Urinary bladder (tissue), 4 donors: Measurements from ENCODE around the gene SLC38A7. TPM values are rescaled to one million over a fixed set of nuclear protein-coding genes. Genes with fewer than 3 reads are reported as not detected.
"Not testable (repeated sequence)": the region's sequence is repeated elsewhere in the genome, so short reads cannot be mapped to it uniquely, and the experiment has no call there.

Source experiments
- DNase-seq: peaks from one replicate; pipeline ENCODE4 v3.0.0-alpha.2; 2015; ENCODE audit errors: extremely low spot score
- H3K27ac ChIP-seq: one replicate; pipeline ENCODE4 v1.5.1; 2013; ENCODE audit warnings: low read depth, mild to moderate bottlenecking, moderate library complexity
- H3K36me3 ChIP-seq: one replicate; pipeline ENCODE4 v1.6.1; 2013; ENCODE audit warnings: mild to moderate bottlenecking, moderate library complexity; ENCODE audit not compliant: insufficient read depth
- H3K4me1 ChIP-seq: one replicate; pipeline ENCODE4 v1.6.1; 2013; ENCODE audit warnings: mild to moderate bottlenecking, moderate library complexity; ENCODE audit not compliant: insufficient read depth
- H3K4me3 ChIP-seq: one replicate; pipeline ENCODE4 v1.5.1; 2013; ENCODE audit warnings: low read depth, low read length
- WGBS: extraction: QIAGEN DNeasy Blood & Tissue Kit; methylation state at CpG from one replicate; pipeline ENCODE4 v1.1.7; 2013; 5-methylcytosine and 5-hydroxymethylcytosine counted together
- polyA plus RNA-seq: library from polyadenylated mRNA; stranded (reverse); fragments of 200-250 nt; gene quantifications from one replicate; pipeline ENCODE4 v1.2.3, GENCODE V29; 2013
- total RNA-seq: library from RNA; depleted of rRNA; stranded (reverse); fragments of >200 nt; gene quantifications from one replicate; pipeline ENCODE4 v1.2.3, GENCODE V29; 2014
- donor health status: healthy with polysubstance abuse.
- donor health status: healthy.

Gene SLC38A7
- total and polyA plus RNA-seq, 2 donors: 7.7 to 13.8 TPM

GRCh38 chr16:58709333-58709732 is 24.8 kb upstream of the SLC38A7 start:
- H3K36me3 ChIP-seq: peaks cover 6% of the 10 kb centered on the region
- DNase-seq: no peak
- 95% methylated on average over 7 of the region's 7 CpGs for WGBS
- H3K4me3 ChIP-seq: no peak overlapping the region
- H3K27ac ChIP-seq: no peak overlapping the region
- H3K4me1 ChIP-seq: no peaks in the 10 kb centered on the region

- 69% methylated on average over 4 of the region's 4 CpGs for WGBS
- no peak for DNase-seq
- H3K4me3 ChIP-seq: no peak overlapping the region
- H3K27ac ChIP-seq: no peak overlapping the region
- no peaks in the 10 kb centered on the region for H3K4me1 ChIP-seq
- no peaks in the 10 kb centered on the region for H3K36me3 ChIP-seq
Measured at GRCh38 chr16:58699151-58699550, 14.6 kb upstream of the SLC38A7 start.

- WGBS: 69% methylated on average over 1 of the region's 1 CpG
- H3K4me1 ChIP-seq: no peaks in the 10 kb centered on the region
Measured at GRCh38 chr16:58695368-58695767, 10.8 kb upstream of the SLC38A7 start.

GRCh38 chr16:58692450-58692849 is 7.9 kb upstream of the SLC38A7 start:
- WGBS: 96% methylated on average over 1 of the region's 1 CpG
- Histone ChIP-seq H3K27ac (no peak overlapping the region), H3K4me1 (no peaks in the 10 kb centered on the region)

More at GRCh38 chr16:58695368-58695767, 10.8 kb upstream of the SLC38A7 start:
- DNase-seq: no peak
- H3K36me3 ChIP-seq: no peaks in the 10 kb centered on the region
- H3K27ac ChIP-seq: no peak overlapping the region
- H3K4me3 ChIP-seq: no peak overlapping the region

GRCh38 chr16:58686985-58687706 is 2.6 kb upstream of the SLC38A7 start:
- not testable (repeated sequence) for H3K36me3 ChIP-seq, H3K27ac ChIP-seq, H3K4me1 ChIP-seq, H3K4me3 ChIP-seq, DNase-seq
- 70% methylated on average over 8 of the region's 8 CpGs for WGBS

More at GRCh38 chr16:58692450-58692849, 7.9 kb upstream of the SLC38A7 start:
- H3K36me3 ChIP-seq: no peaks in the 10 kb centered on the region
- no peak overlapping the region for H3K4me3 ChIP-seq
- no peak for DNase-seq

- DNase-seq: no peak
- Histone ChIP-seq H3K4me3 (no peak overlapping the region), H3K4me1 (no peaks in the 10 kb centered on the region), H3K27ac (no peak overlapping the region), H3K36me3 (no peaks in the 10 kb centered on the region)
- 80% methylated on average over 6 of the region's 6 CpGs for WGBS
Measured at GRCh38 chr16:58685084-58685449, 497 bp upstream of the SLC38A7 start.

GRCh38 chr16:58684001-58684353 is 593 bp downstream of the SLC38A7 start:
- WGBS: 7% methylated on average over 3 of the region's 3 CpGs
- Histone ChIP-seq H3K36me3 (no peaks in the 10 kb centered on the region), H3K4me3 (peak overlapping the region; percentile 94), H3K4me1 (no peaks in the 10 kb centered on the region), H3K27ac (no peak overlapping the region)
- DNase-seq: no peak

GRCh38 chr16:58679763-58680162 is 4.8 kb downstream of the SLC38A7 start:
- H3K4me3 ChIP-seq: no peak overlapping the region
- H3K27ac ChIP-seq: no peak overlapping the region
- WGBS: 95% methylated on average over 16 of the region's 16 CpGs
- no peak for DNase-seq
- H3K36me3 ChIP-seq: no peaks in the 10 kb centered on the region
- H3K4me1 ChIP-seq: no peaks in the 10 kb centered on the region

GRCh38 chr16:58678716-58679115 is 5.9 kb downstream of the SLC38A7 start:
- no peaks in the 10 kb centered on the region for H3K4me1 ChIP-seq
- 68% methylated on average over 3 of the region's 3 CpGs for WGBS
- H3K4me3 ChIP-seq: no peak overlapping the region
- no peak overlapping the region for H3K27ac ChIP-seq
- H3K36me3 ChIP-seq: no peaks in the 10 kb centered on the region
- no peak for DNase-seq

- Histone ChIP-seq H3K4me1 (no peaks in the 10 kb centered on the region), H3K27ac (no peak overlapping the region), H3K36me3 (no peaks in the 10 kb centered on the region), H3K4me3 (no peak overlapping the region)
- no peak for DNase-seq
- WGBS: 97% methylated on average over 4 of the region's 4 CpGs
Measured at GRCh38 chr16:58678269-58678668, 6.3 kb downstream of the SLC38A7 start.

GRCh38 chr16:58670946-58671583 is 13.5 kb downstream of the SLC38A7 start:
- Histone ChIP-seq H3K36me3 (no peaks in the 10 kb centered on the region), H3K4me1 (no peaks in the 10 kb centered on the region), H3K27ac (no peak overlapping the region), H3K4me3 (no peak overlapping the region)
- WGBS: 96% methylated on average over 18 of the region's 18 CpGs
- no peak for DNase-seq

- no peak for DNase-seq
- no peaks in the 10 kb centered on the region for H3K36me3 ChIP-seq
- H3K4me1 ChIP-seq: no peaks in the 10 kb centered on the region
- no peak overlapping the region for H3K4me3 ChIP-seq
- H3K27ac ChIP-seq: no peak overlapping the region
Measured at GRCh38 chr16:58670177-58670576, 14.4 kb downstream of the SLC38A7 start.

GRCh38 chr16:58665200-58665599 is 19.4 kb downstream of the SLC38A7 start:
- WGBS: 78% methylated on average over 8 of the region's 8 CpGs
- no peak for DNase-seq
- Histone ChIP-seq H3K4me3 (no peak overlapping the region), H3K36me3 (no peaks in the 10 kb centered on the region), H3K27ac (no peak overlapping the region), H3K4me1 (no peaks in the 10 kb centered on the region)

GRCh38 chr16:58661199-58661830 is 23.3 kb downstream of the SLC38A7 start:
- 39% methylated on average over 12 of the region's 12 CpGs for WGBS

More at GRCh38 chr16:58661199-58661830, 23.3 kb downstream of the SLC38A7 start:
- Histone ChIP-seq H3K4me1 (no peaks in the 10 kb centered on the region), H3K36me3 (no peaks in the 10 kb centered on the region), H3K27ac (no peak overlapping the region), H3K4me3 (no peak overlapping the region)
- DNase-seq: peak; percentile 26
